Measurements from ENCODE around the gene STK38.
"Not testable (repeated sequence)": the region's sequence is repeated elsewhere in the genome, so short reads cannot be mapped to it uniquely, and the experiment has no call there.

STK38 gene

DNA sequence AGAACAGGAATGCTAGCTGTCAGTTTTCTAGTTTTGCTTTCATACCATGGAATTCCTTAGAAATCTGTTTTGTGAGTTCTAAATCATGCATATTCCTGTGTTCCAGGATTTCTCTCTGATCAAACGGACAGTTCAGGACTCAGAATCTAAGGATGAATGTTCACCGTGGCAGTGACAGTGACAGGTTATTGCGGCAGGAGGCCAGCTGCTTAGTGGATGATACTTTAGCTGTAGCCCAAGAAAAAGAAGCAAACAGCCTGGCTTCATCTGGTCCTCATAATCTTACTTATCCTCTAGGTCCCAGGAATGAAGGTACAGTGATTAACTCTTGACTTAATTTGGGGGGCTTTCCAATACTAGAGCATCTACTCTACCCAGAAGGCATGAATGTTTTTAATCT is 77.3 kb downstream of the STK38 start:
- H3K4me1 ChIP-seq (ENCODE audit: control insufficient read depth in 1 of 2, insufficient read depth in 2 of 2, low read length in 2 of 2): no peaks in the 10 kb centered on the region
- H3K27ac ChIP-seq (ENCODE audit: low read depth, low read length): no peak overlapping the region
- no peaks in the 10 kb centered on the region for H3K27me3 ChIP-seq (ENCODE audit: control insufficient read depth in 1 of 2, insufficient read depth in 2 of 2, low read length in 2 of 2)
- no peak overlapping the region for H3K4me3 ChIP-seq (ENCODE audit: low read depth in 1 of 2, low read length in 2 of 2)
- peaks cover 0 to 19% of the 10 kb centered on the region in 2 donors for H3K36me3 ChIP-seq (ENCODE audit: control insufficient read depth in 1 of 2, insufficient read depth in 2 of 2, low read length in 2 of 2)
- H3K9ac ChIP-seq (ENCODE audit: low read depth in 1 of 2, low read length in 2 of 2): no peak overlapping the region
- H3K9me3 ChIP-seq (ENCODE audit: control insufficient read depth in 1 of 2, low read length in 2 of 2): no peaks in the 10 kb centered on the region

DNA sequence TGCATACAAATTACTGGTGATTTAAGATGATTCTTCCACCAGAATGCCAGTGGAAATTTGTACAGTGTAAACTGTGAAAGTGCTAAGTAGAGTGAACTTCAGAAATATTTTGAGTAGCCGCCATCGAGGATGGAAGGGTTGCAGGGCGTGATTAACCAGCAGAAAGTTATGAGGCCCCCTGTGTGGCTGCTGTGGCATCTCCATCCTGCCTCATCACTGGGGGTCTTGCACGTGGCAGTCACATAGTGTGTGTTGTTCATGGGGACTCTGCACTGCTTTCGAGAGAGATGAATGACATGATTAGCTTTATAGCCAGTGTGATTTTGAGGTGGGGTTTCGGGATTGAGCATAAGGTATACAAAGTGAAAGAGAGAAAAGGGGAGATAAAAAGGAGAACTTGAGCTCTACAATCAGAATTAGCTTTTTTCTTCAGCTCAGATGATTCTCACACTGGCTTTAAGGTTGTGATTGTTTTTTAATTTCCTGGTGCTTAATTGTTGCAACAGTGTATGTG is 78.1 kb downstream of the STK38 start:
- Histone ChIP-seq H3K27me3 (ENCODE audit: control insufficient read depth in 1 of 2, insufficient read depth in 2 of 2, low read length in 2 of 2) (no peaks in the 10 kb centered on the region), H3K4me3 (ENCODE audit: low read depth in 1 of 2, low read length in 2 of 2) (no peak overlapping the region), H3K9ac (ENCODE audit: low read depth in 1 of 2, low read length in 2 of 2) (no peak overlapping the region), H3K4me1 (ENCODE audit: control insufficient read depth in 1 of 2, insufficient read depth in 2 of 2, low read length in 2 of 2) (no peaks in the 10 kb centered on the region), H3K36me3 (ENCODE audit: control insufficient read depth in 1 of 2, insufficient read depth in 2 of 2, low read length in 2 of 2) (peaks cover 0 to 14% of the 10 kb centered on the region in 2 donors), H3K9me3 (ENCODE audit: control insufficient read depth in 1 of 2, low read length in 2 of 2) (no peaks in the 10 kb centered on the region), H3K27ac (ENCODE audit: low read depth, low read length) (no peak overlapping the region)

DNA sequence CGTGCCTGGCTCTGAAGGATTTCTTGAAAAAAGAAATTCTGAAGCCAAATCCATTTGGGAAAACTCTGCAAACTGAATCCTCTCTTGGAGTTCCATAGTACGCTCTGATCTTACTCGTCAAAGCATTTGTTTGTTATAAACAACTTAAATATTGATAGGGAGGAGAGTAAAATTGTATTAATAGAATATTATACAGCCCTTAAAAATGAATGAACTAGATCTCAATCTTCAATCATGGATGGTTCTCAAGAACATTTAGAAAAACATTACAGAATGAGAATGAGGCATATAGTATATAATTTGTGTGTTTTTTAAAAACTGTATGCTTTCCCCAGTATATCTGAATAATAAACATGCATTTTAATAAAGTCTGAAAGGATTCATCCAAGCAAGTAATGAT is 79.7 kb downstream of the STK38 start:
- Histone ChIP-seq H3K27ac (ENCODE audit: low read depth, low read length) (no peak overlapping the region), H3K9ac (ENCODE audit: low read depth in 1 of 2, low read length in 2 of 2) (no peak overlapping the region), H3K4me1 (ENCODE audit: control insufficient read depth in 1 of 2, insufficient read depth in 2 of 2, low read length in 2 of 2) (peaks cover 0 to 9% of the 10 kb centered on the region in 2 donors), H3K4me3 (ENCODE audit: low read depth in 1 of 2, low read length in 2 of 2) (no peak overlapping the region), H3K36me3 (ENCODE audit: control insufficient read depth in 1 of 2, insufficient read depth in 2 of 2, low read length in 2 of 2) (peaks cover 0 to 12% of the 10 kb centered on the region in 2 donors), H3K9me3 (ENCODE audit: control insufficient read depth in 1 of 2, low read length in 2 of 2) (no peaks in the 10 kb centered on the region), H3K27me3 (ENCODE audit: control insufficient read depth in 1 of 2, insufficient read depth in 2 of 2, low read length in 2 of 2) (no peaks in the 10 kb centered on the region)

DNA sequence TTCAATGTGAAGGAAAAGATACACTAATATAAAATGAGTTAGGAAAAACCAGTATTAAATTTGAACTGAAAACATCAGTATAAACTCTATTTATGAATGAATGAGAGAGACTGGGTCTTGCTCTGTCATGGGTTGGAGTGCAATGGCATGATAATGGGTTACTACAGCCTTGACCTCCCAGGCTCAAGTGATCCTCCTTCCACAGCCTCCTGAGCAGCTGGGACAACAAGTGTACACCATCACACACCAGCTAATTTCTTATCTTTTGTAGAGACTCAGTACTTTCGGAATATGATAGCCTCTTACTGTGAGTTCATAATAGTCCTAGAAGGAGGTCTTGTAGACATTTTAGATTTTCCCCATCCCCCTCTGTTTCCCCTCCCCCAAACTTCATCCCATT is 83.0 kb downstream of the STK38 start:
- no peak overlapping the region for H3K4me3 ChIP-seq (ENCODE audit: low read depth in 1 of 2, low read length in 2 of 2)

DNA sequence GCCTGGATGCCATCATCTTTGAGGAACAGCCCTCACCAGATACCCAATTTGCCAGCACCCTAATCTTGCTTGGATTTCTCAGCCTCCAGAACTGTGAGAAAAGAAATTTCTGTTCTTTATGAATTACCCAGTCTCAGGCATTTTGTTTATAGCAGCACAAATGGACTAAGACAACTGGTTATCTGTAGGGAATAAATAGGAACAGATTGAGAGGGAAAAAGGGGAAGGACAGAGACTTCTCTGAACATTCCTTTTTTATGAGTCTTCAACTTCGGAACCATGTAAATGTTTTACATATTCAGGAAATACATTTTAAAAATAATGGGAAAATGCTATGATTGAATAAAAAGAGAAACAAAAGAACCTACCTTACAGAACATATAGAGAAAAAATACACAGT is 83.6 kb downstream of the STK38 start:
- Histone ChIP-seq H3K27ac (ENCODE audit: low read depth, low read length) (no peak overlapping the region), H3K36me3 (ENCODE audit: control insufficient read depth in 1 of 2, insufficient read depth in 2 of 2, low read length in 2 of 2) (no peaks in the 10 kb centered on the region), H3K4me1 (ENCODE audit: control insufficient read depth in 1 of 2, insufficient read depth in 2 of 2, low read length in 2 of 2) (peaks cover 0 to 16% of the 10 kb centered on the region in 2 donors), H3K9ac (ENCODE audit: low read depth in 1 of 2, low read length in 2 of 2) (no peak overlapping the region), H3K27me3 (ENCODE audit: control insufficient read depth in 1 of 2, insufficient read depth in 2 of 2, low read length in 2 of 2) (no peaks in the 10 kb centered on the region), H3K9me3 (ENCODE audit: control insufficient read depth in 1 of 2, low read length in 2 of 2) (no peaks in the 10 kb centered on the region), H3K4me3 (ENCODE audit: low read depth in 1 of 2, low read length in 2 of 2) (no peak overlapping the region)

More for the DNA sequence above, 83.0 kb downstream of the STK38 start:
- no peaks in the 10 kb centered on the region for H3K27me3 ChIP-seq (ENCODE audit: control insufficient read depth in 1 of 2, insufficient read depth in 2 of 2, low read length in 2 of 2)
- no peaks in the 10 kb centered on the region for H3K36me3 ChIP-seq (ENCODE audit: control insufficient read depth in 1 of 2, insufficient read depth in 2 of 2, low read length in 2 of 2)
- H3K4me1 ChIP-seq (ENCODE audit: control insufficient read depth in 1 of 2, insufficient read depth in 2 of 2, low read length in 2 of 2): peaks cover 0 to 15% of the 10 kb centered on the region in 2 donors
- H3K27ac ChIP-seq (ENCODE audit: low read depth, low read length): no peak overlapping the region
- no peaks in the 10 kb centered on the region for H3K9me3 ChIP-seq (ENCODE audit: control insufficient read depth in 1 of 2, low read length in 2 of 2)
- no peak overlapping the region for H3K9ac ChIP-seq (ENCODE audit: low read depth in 1 of 2, low read length in 2 of 2)

DNA sequence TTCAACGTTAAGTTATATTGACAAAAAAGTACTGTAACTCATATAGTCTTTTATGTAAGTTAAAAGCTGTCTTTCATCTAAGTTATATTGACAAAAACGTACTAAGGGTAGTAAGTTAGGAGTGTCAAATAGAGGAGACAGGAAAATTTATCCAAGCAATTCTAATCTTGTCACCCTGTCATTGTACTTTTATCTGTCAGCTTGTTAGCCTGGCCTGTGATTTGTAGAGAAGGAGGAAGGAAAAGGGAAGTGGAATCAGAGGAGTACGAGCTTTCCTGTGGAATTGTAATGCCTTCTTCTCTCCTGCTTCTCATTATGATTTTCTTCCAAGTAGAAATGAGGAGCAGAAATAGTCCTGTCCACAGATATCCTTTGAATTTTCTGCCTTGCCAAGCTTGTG is 85.6 kb downstream of the STK38 start:
- Histone ChIP-seq H3K4me3 (ENCODE audit: low read depth in 1 of 2, low read length in 2 of 2) (no peak overlapping the region), H3K9me3 (ENCODE audit: control insufficient read depth in 1 of 2, low read length in 2 of 2) (no peaks in the 10 kb centered on the region), H3K4me1 (ENCODE audit: control insufficient read depth in 1 of 2, insufficient read depth in 2 of 2, low read length in 2 of 2) (peaks cover 0 to 16% of the 10 kb centered on the region in 2 donors), H3K27ac (ENCODE audit: low read depth, low read length) (no peak overlapping the region), H3K9ac (ENCODE audit: low read depth in 1 of 2, low read length in 2 of 2) (no peak overlapping the region), H3K27me3 (ENCODE audit: control insufficient read depth in 1 of 2, insufficient read depth in 2 of 2, low read length in 2 of 2) (no peaks in the 10 kb centered on the region), H3K36me3 (ENCODE audit: control insufficient read depth in 1 of 2, insufficient read depth in 2 of 2, low read length in 2 of 2) (no peaks in the 10 kb centered on the region)

DNA sequence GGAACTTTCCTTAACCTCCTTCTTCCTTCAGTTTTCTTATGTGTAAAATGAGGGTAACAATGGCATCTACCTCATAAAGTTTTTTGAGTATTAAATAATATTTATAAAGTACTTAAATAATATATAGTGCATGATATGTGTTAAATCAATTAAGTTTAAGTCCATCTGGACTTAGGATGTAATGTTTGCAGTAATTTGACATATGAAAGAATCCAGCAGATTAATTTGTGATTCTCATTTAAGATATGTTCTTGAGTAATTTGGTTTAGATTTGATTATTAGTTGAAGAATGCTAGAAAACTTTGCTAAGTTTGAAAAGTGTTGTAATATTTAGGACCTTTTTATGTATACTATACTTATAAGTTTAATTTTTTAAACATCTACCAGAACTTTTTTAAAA is 86.4 kb downstream of the STK38 start:
- Histone ChIP-seq H3K9ac (ENCODE audit: low read depth in 1 of 2, low read length in 2 of 2) (no peak overlapping the region), H3K4me3 (ENCODE audit: low read depth in 1 of 2, low read length in 2 of 2) (no peak overlapping the region), H3K27ac (ENCODE audit: low read depth, low read length) (no peak overlapping the region), H3K4me1 (ENCODE audit: control insufficient read depth in 1 of 2, insufficient read depth in 2 of 2, low read length in 2 of 2) (peaks cover 0 to 16% of the 10 kb centered on the region in 2 donors), H3K9me3 (ENCODE audit: control insufficient read depth in 1 of 2, low read length in 2 of 2) (no peaks in the 10 kb centered on the region), H3K27me3 (ENCODE audit: control insufficient read depth in 1 of 2, insufficient read depth in 2 of 2, low read length in 2 of 2) (no peaks in the 10 kb centered on the region), H3K36me3 (ENCODE audit: control insufficient read depth in 1 of 2, insufficient read depth in 2 of 2, low read length in 2 of 2) (no peaks in the 10 kb centered on the region)

DNA sequence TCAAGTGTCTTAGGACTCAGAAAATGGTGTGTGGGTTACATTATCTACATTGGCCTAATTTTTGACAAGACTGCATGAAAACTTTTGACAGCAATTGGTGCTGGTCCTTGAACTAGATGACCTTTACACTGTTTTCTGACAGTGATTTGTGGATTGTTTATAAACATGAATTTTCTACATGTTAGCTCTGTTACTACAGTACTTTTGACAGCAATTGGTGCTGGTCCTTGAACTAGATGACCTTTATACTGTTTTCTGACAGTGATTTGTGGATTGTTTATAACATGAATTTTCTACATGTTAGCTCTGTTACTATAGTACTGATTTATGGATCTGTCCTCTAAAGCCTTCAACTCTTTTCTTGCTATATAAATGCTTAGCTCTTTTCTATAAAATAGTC is 87.8 kb downstream of the STK38 start:
- Histone ChIP-seq H3K4me1 (ENCODE audit: control insufficient read depth in 1 of 2, insufficient read depth in 2 of 2, low read length in 2 of 2) (peaks cover 0 to 16% of the 10 kb centered on the region in 2 donors), H3K4me3 (ENCODE audit: low read depth in 1 of 2, low read length in 2 of 2) (no peak overlapping the region)

DNA sequence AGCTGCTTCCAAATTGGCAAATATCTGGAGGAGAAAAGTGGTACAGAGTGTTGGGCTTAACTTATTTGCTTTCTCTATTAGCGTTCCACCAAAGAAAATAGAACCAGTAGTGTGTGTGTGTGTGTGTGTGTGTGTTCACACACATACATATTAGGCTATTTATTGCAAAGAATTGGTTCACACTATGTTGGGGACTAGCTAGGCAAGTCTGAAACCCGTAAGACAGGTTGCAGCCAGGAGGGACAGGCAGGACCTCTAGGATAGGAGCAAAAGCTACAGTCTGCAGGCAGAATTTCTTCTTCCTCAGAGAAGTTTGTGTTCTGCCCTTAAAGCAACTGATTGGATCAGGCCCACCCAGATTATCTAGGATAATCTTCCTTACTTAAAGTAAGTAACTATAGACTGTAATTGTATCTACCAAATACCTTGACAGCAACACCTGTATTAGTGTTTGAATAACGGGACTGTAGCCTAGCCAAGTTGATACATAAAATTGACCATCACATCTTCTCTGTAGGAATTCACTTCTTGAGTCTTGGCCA is 91.7 kb downstream of the STK38 start:
- Histone ChIP-seq H3K9ac (ENCODE audit: low read depth in 1 of 2, low read length in 2 of 2) (no peak overlapping the region), H3K9me3 (ENCODE audit: control insufficient read depth in 1 of 2, low read length in 2 of 2) (no peaks in the 10 kb centered on the region), H3K27ac (ENCODE audit: low read depth, low read length) (no peak overlapping the region), H3K4me3 (ENCODE audit: low read depth in 1 of 2, low read length in 2 of 2) (no peak overlapping the region), H3K4me1 (ENCODE audit: control insufficient read depth in 1 of 2, insufficient read depth in 2 of 2, low read length in 2 of 2) (peaks cover 0 to 6% of the 10 kb centered on the region in 2 donors), H3K27me3 (ENCODE audit: control insufficient read depth in 1 of 2, insufficient read depth in 2 of 2, low read length in 2 of 2) (no peaks in the 10 kb centered on the region), H3K36me3 (ENCODE audit: control insufficient read depth in 1 of 2, insufficient read depth in 2 of 2, low read length in 2 of 2) (peaks cover 0 to 3% of the 10 kb centered on the region in 2 donors)

More for the DNA sequence above, 87.8 kb downstream of the STK38 start:
- Histone ChIP-seq H3K9ac (ENCODE audit: low read depth in 1 of 2, low read length in 2 of 2) (no peak overlapping the region), H3K27me3 (ENCODE audit: control insufficient read depth in 1 of 2, insufficient read depth in 2 of 2, low read length in 2 of 2) (no peaks in the 10 kb centered on the region), H3K9me3 (ENCODE audit: control insufficient read depth in 1 of 2, low read length in 2 of 2) (no peaks in the 10 kb centered on the region), H3K27ac (ENCODE audit: low read depth, low read length) (no peak overlapping the region), H3K36me3 (ENCODE audit: control insufficient read depth in 1 of 2, insufficient read depth in 2 of 2, low read length in 2 of 2) (no peaks in the 10 kb centered on the region)

DNA sequence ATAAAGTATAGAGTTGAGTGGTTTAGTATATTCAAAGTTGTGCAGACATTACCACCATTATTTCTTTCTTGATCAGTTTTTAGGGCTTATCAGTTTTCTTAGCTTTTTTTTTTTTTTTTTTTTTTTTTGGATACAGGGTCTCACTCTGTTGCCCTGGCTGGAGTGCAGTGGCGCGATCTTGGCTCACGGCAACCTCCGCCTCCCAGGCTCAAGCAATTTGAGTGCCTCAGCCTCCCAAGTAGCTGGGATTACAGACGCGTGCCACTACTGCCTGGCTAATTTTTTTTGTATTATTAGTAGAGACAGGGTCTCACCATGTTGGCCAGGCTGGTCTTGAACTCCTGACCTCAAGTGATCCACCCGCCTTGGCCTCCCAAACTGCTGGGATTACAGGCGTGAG is 94.4 kb downstream of the STK38 start:
- not testable (repeated sequence) for H3K36me3 ChIP-seq (ENCODE audit: control insufficient read depth in 1 of 2, insufficient read depth in 2 of 2, low read length in 2 of 2); H3K9me3 ChIP-seq (ENCODE audit: control insufficient read depth in 1 of 2, low read length in 2 of 2); H3K4me1 ChIP-seq (ENCODE audit: control insufficient read depth in 1 of 2, insufficient read depth in 2 of 2, low read length in 2 of 2); H3K4me3 ChIP-seq (ENCODE audit: low read depth in 1 of 2, low read length in 2 of 2); H3K9ac ChIP-seq (ENCODE audit: low read depth in 1 of 2, low read length in 2 of 2); H3K27ac ChIP-seq (ENCODE audit: low read depth, low read length); H3K27me3 ChIP-seq (ENCODE audit: control insufficient read depth in 1 of 2, insufficient read depth in 2 of 2, low read length in 2 of 2)

DNA sequence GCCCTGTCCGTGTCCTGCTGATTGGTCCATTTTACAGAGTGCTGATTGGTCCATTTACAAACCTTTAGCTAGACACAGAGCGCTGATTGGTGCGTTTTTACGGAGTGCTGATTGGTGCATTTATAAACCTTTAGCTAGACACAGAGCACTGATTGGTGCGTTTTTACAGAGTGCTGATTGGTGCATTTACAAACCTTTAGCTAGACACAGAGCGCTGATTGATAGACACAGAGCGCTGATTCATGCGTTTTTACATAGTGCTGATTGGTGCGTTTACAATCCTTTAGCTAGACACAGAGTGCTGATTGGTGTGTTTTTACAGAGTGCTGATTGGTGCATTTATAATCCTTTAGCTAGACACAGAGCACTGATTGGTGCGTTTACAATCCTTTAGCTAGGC is 98.1 kb downstream of the STK38 start:
- not testable (repeated sequence) for H3K27ac ChIP-seq (ENCODE audit: low read depth, low read length); H3K36me3 ChIP-seq (ENCODE audit: control insufficient read depth in 1 of 2, insufficient read depth in 2 of 2, low read length in 2 of 2); H3K9me3 ChIP-seq (ENCODE audit: control insufficient read depth in 1 of 2, low read length in 2 of 2); H3K27me3 ChIP-seq (ENCODE audit: control insufficient read depth in 1 of 2, insufficient read depth in 2 of 2, low read length in 2 of 2); H3K4me3 ChIP-seq (ENCODE audit: low read depth in 1 of 2, low read length in 2 of 2); H3K9ac ChIP-seq (ENCODE audit: low read depth in 1 of 2, low read length in 2 of 2)
- peaks cover 7 to 12% of the 10 kb centered on the region in 2 donors for H3K4me1 ChIP-seq (ENCODE audit: control insufficient read depth in 1 of 2, insufficient read depth in 2 of 2, low read length in 2 of 2)
